GM19324 (cell line): ENCODE data around the gene KCTD21.
"Not testable (repeated sequence)": the region's sequence is repeated elsewhere in the genome, so short reads cannot be mapped to it uniquely, and the experiment has no call there.

Experiments
- ATAC-seq: cut with Tn5 transposase; IDR thresholded peaks from one replicate; pipeline ENCODE4 v1.9.1; 2021; ENCODE audit warnings: mild to moderate bottlenecking, moderate library complexity; ENCODE audit not compliant: unreplicated experiment, low FRiP score

The KCTD21 gene

DNA sequence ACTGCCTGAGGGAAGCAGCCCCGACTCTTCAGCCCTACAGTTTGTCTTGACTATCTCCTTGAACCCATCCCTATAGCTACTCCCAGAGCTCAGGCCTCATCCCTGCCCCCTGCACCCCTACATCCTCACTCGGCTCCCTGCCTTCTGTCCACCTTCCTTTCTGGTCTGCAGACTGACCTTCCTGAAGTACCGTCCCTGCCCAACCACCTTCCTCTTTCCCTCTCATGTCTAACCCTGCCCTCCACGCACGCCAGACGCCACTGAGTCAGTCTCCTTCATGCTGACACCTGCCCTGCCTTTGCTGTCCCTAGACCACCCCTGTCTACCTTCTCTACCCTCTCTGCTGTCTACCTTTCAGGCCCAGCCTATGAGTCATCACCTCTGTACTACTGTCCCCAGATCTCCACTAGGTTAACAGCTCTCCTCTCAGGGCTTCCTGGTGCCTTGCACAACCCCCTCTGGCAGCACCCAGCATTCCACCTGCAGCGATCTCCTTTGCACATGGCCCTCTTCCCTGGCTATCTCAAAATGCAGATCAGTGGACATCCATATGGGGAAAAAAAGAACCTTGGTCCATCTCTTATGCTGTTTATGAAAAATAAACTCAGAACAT, 8.9 kb downstream of the KCTD21 start:
- no peak for ATAC-seq

DNA sequence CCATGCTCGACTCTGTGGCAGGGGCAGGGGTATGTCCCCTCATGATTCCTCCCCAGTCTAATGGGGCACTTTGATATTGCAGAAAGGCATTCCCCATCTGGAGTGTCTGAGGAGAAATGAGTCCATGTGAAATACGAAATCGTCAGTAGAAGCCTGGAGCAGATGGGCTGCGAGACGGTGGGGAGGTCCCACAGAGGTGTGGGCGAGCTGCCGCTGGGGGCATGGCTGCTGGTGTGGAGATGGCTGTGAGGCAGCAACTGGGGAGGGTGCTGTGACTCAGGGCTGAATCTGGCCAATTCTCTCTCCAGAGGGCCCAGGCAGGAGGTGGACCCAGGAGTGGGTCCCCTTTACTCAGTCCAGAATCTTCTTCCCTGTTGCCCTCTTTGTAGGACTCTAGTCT, 11.2 kb downstream of the KCTD21 start:
- no peak for ATAC-seq

DNA sequence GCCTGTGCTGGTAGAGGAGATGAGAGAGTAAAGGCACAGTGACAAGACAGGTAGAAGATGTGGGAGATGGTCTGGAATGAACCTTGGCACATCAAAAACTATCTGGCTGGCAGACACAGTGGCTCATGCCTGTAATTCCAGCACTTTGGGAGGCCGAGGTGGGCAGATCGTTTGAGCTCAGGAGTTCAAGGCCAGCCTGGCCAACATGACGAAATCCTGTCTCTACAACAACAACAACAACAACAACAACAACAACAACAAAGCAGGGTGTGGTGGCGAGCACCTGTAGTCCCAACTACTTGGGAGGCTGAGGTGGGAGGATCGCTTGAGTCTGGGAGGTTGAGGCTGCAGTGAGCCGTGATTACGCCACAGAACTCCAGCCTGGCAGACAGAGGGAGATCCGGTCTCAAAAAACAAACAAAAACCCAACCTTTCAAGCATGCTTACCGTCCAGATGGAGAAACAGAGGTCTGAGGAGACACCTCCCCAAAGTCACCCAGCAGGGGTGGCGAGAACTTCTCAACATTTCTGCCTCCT, 11.8 kb downstream of the KCTD21 start:
- no peak for ATAC-seq

DNA sequence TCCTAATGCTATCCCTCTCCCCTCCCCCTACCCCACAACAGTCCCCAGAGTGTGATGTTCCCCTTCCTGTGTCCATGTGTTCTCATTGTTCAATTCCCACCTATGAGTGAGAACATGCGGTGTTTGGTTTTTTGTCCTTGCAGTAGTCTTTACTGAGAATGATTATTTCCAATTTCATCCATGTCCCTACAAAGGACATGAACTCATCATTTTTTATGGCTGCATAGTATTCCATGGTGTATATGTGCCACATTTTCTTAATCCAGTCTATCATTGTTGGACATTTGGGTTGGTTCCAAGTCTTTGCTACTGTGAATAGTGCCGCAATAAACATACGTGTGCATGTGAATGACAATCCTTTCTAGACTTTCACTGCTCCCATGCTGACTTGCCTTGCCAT, 12.6 kb downstream of the KCTD21 start:
- ATAC-seq: not testable (repeated sequence)

DNA sequence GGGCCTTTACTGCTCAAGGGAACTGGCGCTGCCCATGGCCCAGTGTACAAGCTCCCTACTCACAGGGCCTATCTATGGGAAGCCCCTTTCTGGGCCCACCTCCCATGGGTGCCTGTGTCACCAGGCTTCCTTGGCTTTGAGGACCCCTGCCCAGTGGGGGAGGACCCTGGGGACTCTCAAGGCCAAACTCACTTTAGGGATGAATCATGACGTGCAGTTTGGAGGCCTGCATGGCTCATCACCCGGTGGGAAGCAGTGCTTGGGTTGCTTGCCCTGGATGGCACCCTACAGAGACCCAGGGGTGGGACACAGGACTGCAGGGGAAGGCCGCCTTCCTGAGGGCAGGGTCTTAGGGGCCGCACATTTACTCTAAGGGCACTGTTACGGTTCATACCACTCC, 16.5 kb downstream of the KCTD21 start:
- ATAC-seq: no peak

DNA sequence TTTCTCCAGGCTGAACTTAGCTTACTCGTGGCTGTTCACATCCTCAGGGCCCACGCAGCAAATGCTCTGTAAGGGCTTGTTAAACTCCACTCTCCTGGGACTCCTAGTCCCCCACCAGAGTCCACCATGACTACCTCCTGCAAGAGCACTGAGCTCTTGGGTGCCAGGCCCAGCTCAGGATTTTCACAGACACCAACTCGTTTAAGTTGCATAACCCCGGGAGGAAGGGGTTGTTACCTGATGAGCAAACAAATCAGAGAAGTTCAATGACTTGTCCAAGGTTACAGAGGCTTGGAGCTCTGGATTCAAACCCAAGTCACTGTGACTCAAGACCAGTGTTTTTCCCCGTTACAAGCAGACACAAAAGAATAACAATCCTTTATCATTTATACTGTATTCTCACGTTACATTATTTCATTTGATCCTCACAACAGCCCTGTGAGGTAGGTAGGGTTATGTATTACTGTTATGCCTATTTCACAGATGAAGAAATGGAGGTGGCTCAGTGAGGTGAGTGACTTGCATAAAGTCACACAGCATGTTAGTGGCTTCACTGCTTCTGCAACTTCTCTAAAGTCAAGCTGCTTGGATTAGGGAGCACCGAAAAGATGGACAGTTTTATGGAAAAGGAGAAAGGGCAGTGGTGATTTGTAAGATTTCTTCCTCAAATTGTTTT, 17.4 kb downstream of the KCTD21 start:
- no peak for ATAC-seq

DNA sequence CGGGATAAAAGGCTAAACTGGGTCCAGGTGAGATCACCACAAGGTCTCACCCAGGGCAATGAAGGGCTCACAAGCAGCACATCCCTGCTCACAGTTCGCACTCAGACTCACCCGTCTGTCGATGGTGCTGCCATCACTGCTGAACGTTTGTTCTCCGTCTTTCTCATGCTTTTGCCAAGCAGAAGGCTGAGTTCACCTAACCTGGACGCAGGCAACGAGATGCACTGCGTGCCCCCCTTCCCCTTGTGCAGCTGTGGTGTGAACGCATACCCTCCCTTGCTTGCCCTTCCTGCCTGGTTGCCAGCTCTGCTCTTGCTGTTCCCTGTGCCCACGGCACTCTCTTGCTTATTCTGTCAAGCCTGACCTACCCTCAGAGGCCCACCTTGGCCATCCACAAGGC, 18.0 kb downstream of the KCTD21 start:
- no peak for ATAC-seq

DNA sequence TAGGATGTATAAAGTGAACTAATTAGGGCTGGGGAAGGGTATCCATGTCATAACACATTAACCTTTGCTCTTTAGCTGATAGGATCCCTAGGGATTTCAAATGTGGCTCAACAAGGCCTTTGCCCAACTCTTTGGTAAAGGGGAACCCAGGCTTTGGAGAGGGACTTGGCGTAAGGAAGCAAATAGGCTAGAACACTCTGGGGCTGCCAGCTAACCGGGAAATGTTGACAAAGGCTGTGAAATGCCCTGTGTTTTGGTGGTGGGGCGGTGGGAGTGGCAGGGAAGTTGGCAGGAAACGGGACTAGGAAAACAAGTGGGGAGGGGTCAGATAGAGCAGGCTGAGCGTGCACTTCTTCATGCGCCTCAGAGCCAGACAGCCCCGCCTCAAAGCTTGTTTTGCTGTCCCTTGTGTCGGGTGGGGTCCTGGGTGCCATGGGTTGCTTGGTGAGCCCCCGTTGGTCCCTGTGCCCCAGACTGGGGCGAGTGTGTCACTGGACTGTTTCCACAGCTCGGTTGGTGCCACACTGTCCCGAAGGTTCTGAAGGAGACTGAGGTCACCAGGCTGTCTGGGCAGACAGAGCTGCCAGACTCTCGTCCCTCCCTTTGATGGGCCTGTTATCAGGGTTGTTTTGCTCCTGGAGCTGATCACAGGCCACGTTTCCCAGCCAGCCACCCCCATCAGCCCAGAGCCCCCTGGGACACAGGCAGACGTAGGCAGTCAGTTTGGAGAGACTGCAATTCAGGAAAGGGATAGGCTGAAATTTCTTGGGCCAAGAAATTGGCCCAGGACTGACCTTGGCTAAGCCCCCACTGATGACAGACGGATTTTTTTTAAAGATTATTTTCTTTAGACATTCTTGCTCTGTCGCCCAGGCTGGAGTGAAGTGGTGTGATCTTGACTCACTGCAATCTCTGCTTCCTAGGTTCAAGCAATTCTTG, 19.6 kb downstream of the KCTD21 start:
- ATAC-seq: no peak

DNA sequence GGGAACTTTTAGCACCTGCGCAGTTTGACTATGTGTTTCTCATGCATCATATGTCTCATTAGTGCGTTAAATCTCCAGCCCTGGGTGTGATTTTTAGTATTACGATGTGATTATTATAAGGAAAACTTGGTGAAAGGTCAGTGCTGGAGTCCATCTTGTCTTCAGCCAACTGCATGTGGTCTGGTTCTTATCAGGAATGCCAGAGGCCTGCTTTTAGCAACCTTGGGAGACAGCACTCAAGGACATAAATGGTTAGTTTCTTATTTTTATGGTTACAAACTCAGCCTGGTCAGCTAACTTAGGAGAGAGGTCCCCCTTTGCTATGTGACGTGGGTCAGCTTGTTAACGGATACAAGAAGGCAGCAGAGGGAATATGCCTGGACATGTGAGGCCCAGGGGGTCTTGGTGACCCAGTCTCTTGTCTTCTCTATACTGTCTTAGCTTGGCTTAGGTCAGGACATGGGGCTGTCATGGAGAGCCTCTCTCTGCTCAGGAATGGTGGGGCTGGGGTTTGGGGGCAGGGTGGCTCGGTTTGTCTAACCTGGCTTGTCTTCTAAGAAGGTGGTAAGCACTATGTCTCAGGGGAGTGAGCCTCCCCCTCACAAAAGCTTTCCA, 21.5 kb downstream of the KCTD21 start:
- no peak for ATAC-seq

DNA sequence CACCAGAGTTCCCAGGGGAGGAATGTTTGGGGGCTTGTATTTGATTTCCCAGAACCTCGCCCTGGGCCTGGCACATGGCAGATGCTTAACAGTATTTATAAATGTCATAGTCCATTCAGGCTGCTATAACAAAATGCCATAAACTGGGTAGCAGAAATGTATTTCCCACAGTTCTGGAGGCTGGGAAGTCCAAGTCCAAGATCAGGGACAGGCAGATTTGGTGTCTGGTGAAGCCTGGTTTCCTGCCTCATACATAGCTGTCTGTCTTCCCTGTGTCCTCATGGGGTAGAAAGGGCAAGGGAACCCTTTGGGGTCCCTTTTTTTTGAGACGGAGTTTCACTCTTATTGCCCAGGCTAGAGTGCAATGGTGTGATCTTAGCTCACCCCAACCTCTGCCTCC, 24.0 kb downstream of the KCTD21 start:
- no peak for ATAC-seq

DNA sequence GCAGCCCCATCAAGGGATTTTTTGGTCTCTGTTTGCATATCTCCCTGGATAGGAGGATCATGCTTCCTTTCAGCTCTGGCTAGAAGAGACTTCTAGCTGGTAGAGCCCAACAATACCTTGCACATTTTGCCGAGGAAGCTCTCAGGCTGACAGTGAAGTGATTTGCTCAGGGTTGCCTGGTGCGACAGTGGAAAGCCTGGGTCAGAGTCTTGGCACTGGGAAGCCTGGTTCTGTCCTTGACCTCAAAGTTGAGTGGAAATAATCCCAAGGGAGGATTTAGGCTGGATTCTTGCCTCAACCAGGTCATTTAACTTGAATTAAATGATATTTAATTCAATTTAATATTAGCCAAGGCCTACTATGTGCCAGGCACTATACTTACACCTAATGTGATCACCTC, 24.6 kb downstream of the KCTD21 start:
- ATAC-seq: no peak

DNA sequence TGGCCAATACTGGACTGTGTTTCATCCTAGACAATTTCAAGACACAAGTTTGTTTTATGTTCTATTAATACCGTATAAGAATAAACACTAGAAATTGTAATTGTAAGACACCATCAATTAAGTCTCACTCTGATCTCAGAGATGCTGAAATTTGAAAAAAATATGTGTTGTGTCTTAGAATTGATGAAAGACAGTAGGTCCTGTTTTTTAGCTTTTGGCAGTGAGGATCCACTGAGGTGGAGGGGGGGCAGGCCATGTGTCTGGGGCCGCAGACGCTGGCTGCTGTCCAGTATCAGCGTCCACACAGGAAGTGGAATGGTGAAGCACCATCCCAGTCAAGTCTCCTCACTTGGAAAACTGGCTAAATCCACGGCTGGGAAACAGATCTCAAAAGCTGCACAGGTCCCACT, 26.5 kb downstream of the KCTD21 start:
- no peak for ATAC-seq

DNA sequence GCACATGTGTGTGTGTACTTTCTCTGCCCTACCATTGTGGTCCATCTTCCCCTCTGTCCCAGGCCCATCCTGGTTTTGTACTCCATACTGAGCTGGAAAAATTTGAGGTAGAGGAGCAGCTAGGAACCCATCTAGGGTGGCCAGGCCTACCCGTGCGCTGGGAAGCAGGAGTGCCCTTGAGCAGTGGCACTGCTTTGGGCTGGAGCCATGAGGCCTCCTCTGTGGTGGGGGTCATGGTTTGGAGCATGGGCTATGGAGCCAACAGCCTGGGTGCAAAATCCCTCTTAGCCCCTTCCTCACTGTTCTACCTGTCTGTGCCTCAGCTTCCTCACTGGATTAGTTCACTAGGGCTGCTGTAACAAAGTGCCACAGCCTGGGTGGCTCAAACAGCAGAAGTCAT, 27.1 kb downstream of the KCTD21 start:
- ATAC-seq: no peak

DNA sequence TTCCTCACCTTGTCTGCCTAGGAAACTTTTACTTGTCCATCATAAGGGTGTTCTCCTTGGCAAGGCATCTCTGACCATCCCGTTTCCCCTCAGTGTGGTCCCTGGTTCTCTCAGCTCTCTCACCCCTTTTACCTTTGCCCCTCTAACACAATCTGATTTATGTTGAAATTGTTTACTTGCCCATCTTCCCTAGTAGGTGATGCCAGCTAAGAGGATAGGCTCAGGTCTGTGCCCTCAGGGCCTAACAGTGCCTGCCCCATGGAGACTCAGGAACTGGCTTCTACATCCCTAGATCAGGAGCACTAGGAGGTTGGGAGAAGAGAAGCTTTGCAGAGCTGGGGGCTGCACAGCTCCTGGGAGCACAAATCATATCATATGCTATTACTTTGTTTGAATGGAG, 27.9 kb downstream of the KCTD21 start:
- ATAC-seq: no peak

DNA sequence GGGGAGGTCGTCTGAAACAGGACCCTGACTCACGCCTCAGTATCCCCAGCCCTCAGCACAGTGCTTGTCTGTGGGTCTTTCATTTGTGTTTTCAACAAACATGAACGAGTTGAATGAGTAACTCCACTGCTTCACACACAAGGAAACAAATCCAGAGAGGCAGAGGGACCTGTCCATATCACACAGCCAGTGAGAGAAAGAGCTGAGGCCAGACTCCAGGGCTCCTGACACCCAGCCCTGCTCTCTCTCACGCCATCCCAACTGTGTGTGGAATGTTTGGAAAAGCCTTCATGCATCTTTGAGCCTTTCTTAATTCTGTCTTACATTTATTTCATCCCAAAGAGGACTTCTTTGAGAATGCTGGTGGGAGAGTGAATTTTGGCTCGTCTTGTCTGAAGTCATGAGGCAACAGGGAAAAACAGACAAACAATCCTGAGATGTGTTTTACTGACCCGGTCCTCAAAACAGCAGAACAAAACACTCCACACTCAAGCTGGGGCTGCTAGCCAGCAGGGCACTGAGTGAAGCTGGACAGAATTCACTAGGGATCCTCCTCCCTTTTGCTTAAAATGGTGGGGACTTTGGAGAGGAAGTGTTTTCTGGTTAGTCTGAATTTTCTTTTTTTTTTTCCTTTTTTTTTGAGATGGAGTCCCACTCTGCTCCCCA, 29.3 kb downstream of the KCTD21 start:
- no peak for ATAC-seq

DNA sequence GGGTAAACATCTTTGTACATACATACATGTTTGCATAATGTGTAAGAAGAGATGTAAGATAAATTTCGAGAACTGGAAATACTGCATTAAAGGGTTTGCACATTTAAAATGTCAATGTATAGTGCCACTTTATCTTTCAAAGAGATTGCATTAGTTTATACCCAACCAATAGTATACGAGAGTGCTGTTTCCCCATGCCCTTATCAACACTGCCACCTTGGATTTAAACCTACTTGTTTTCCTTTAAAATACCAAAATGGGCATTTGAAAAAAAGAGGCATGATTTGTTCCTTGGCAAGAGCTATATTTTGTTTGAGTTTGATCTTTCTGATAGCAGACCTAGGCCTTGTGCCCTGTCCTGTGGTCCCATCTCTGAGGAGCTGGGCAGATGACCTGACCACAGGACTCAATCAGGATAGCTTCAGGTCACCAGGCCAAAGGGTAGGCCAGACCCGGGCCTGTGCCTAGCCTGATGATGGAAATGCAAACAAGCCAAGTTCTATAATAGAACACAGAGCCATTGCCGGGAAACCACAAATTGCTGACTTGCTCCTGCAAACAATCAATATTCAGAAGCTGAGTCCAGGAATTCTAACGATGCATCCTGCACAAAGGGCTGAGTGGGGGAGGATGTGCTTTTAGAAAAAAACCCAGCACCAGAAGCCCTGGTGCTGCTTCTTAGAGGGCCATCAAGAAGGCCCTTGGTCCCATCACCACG, 32.1 kb downstream of the KCTD21 start:
- ATAC-seq: no peak

DNA sequence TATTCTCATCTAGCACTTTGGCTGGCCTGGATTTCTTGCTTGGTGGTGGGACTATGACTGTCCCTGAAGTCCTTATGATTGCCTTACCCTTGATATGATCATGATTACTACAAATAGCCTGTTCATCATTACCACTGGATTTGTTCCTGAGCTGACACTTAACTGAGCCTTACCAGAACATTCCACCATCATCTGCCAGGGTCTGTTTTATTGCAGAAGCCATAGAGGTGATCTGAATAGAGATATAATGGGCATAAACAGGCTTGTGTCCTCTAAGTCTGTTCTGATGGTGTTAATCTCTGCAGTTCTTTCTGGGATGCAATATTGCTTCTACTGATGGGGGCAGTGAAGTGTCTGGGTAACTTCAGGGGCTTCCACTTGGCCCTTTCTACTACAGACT, 36.6 kb downstream of the KCTD21 start:
- ATAC-seq: no peak

DNA sequence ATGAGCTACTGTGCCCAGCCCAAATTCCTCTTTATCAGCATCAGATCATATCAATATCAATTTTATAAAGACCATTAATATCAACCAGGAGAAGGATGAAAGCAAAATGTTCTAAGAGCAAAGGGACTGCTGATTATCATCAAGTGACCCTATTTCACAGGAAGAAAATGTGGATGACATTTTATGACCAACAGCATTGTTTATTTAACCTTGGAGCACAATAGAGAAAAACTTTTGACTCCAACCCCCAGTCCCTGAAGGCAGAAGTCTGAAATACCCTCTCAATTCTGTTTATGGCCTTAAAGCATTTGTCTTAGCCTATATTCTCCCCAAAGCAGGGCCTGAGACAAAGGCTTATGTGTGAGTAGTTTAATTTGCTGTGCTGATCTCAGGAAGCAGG, 37.7 kb downstream of the KCTD21 start:
- no peak for ATAC-seq

DNA sequence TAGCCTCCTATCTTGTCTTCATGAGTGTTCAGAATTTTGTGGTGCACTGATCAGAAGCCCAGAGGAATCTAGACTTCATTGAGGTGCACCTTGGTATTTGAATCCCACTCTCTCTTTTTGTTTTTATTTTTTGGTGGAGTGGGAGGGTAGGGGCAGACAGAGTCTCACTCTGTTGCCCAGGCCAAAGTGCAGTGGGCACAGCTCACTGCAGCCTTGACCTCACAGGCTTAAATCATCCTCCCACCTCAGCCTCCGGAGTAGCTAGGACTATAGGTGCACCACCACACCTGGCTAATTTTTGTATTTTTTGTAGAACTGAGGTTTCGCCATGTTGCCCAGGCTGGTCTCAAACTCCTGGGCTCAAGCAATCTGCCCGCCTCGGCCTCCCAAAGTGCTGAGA, 38.1 kb downstream of the KCTD21 start:
- no peak for ATAC-seq

DNA sequence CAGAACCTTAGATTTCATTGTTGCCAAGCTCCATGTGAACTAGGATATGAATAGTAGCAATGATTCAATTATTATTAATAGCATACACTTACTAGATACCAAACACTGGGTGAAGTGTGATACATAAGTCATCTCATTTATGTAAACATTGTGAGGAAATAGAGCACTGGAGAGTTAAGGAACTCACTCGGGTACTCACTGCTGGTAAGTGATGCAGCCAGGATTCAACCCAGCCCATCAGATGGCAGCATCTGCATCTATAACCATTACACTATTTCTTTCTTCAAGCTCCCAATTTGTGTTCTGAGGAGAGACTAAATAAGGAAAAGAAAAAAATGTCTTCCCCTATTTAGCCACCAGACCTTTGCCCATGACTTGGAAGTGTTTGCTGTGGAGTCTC, 38.8 kb downstream of the KCTD21 start:
- no peak for ATAC-seq
